Stomach (tissue), 9 donors: ENCODE data around the gene FGF8. TPM values are rescaled to one million over a fixed set of nuclear protein-coding genes. Genes with fewer than 3 reads are reported as not detected.

ENCODE experiments used
- DNase-seq, 2 donors: peaks; one replicate each; pipeline versions ENCODE4 v3.0.0 to v3.0.0-alpha.2; 2013 to 2019
- H3K27ac ChIP-seq, 5 donors: fragments of 200-600 bp in 4 of 5; sonication (generic) in 4 of 5; one replicate each; pipeline ENCODE4 v1.5.1; 2013 to 2019; ENCODE audit warnings: mild to moderate bottlenecking in 1 of 5, moderate library complexity in 1 of 5
- H3K27me3 ChIP-seq, 3 donors: fragments of 200-600 bp; sonication (generic); one replicate each; pipeline ENCODE4 v1.5.1; 2017 to 2019; ENCODE audit warnings: mixed run types in 1 of 3
- H3K36me3 ChIP-seq, 4 donors: fragments of 200-600 bp; sonication (generic); 1 replicate in 3 of 4; 2 replicates in 1 of 4; pipeline ENCODE4 v1.5.1; 2016 to 2019
- H3K4me1 ChIP-seq, 4 donors: fragments of 200-600 bp; sonication (generic); one replicate each; pipeline ENCODE4 v1.5.1; 2016 to 2019
- H3K4me3 ChIP-seq, 4 donors: fragments of 200-600 bp; sonication (generic) in 3 of 4; one replicate each; pipeline ENCODE4 v1.5.1; 2016 to 2019; ENCODE audit warnings: mild to moderate bottlenecking in 1 of 4
- H3K9me3 ChIP-seq, 4 donors: fragments of 200-600 bp; sonication (generic); one replicate each; pipeline ENCODE4 v1.5.1; 2016 to 2019
- EP300 ChIP-seq: sonication (generic); formaldehyde crosslinking; IDR thresholded peaks from one replicate; pipeline ENCODE4 v1.6.1; 2017; ENCODE audit warnings: antibody characterized with exemption
- POLR2A ChIP-seq, 4 donors: fragments of 450-650 bp; IDR thresholded peaks; one replicate each; pipeline ENCODE4 v1.6.1; 2016; ENCODE audit warnings: antibody characterized with exemption in 4 of 4, control low read depth in 2 of 4, mild to moderate bottlenecking in 1 of 4, moderate library complexity in 1 of 4
- POLR2AphosphoS5 ChIP-seq, 3 donors: sonication (generic); formaldehyde crosslinking; IDR thresholded peaks; one replicate each; pipeline ENCODE4 v1.6.1; 2016; ENCODE audit warnings: antibody characterized with exemption in 3 of 3
- WGBS, 5 donors: extraction: QIAGEN DNeasy Blood & Tissue Kit in 3 of 5; methylation state at CpG; one replicate each; pipeline versions ENCODE4 v1.1.5 to v1.1.7; 2013 to 2018; 5-methylcytosine and 5-hydroxymethylcytosine counted together
- intact Hi-C: fragments of 100-400 bp; cut with DNase I; formaldehyde crosslinking; loops from one replicate; pipeline ENCODE4 v1.15.1; 2023; ENCODE audit warnings: low total_unique reads
- polyA plus RNA-seq, 3 donors: library from polyadenylated mRNA; stranded (reverse); fragments of 200-250 nt; gene quantifications; one replicate each; pipeline ENCODE4 v1.2.3, GENCODE V29; 2013
- total RNA-seq, 5 donors: library from RNA; depleted of rRNA; stranded (reverse); fragments of >200 nt; gene quantifications; one replicate each; pipeline versions ENCODE4 v1.1.0 to v1.2.3, GENCODE V29; 2014 to 2016
- TF ChIP-seq, protein P1 (sequence below), 7 experiments: fragments of 450-650 bp in 4 of 7; fragments of 200-600 bp in 3 of 7; sonication (generic) in 3 of 7; IDR thresholded peaks; one replicate each; pipeline ENCODE4 v1.5.1; 2016 to 2019; ENCODE audit warnings: antibody characterized with exemption in 7 of 7, control low read depth in 2 of 7, mild to moderate bottlenecking in 1 of 7
- donor health status: healthy with polysubstance abuse.
- donor health status: Bipolar disorder and iron deficiency.
- donor health status: healthy.

FGF8 gene
- total and polyA plus RNA-seq, 8 donors = not detected

DNA sequence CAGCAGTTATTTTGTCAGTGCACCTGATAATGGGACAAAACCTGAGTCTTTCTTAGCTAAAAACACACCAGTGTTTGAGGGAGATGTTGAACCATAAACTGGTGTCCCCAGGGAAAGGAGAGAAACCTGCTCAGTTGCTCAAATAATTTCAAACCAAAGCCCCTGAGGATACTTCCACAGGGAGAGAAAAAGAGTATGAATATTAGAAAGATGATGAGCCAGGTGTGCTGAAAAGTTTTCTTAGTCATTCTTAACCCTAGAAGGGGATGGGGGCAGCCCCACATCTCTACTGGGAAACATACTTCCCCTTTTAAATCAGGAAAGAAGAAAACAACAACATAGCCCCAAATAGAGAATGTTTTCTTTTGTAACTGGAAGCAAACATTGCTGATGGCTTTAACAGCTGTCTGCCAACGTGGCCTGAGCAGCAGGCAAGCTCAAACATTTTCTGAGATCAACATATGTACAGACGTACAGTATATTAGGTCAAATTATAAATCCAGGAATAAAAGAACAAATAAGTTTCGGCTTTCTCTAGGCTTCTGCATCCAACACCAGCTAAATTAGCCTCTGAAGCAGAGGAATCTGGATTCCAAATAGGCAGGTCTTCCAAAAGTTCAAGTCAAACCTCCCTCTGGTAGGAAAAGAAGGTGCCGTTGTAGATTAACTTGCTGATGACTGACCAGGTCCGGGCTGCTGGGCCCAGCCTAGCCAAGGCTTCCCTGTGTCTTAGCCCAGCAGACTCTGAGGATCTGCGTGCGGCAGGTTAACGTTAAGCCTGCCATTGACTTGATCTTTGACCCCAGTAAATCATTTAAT lies 50.4 kb downstream of the FGF8 start:
- Histone ChIP-seq H3K36me3 (no peaks in the 10 kb centered on the region), H3K4me1 (no peaks in the 10 kb centered on the region), H3K27me3 (peaks cover 0 to 5% (median 0%) of the 10 kb centered on the region in 3 donors), H3K27ac (no peak overlapping the region), H3K9me3 (no peaks in the 10 kb centered on the region), H3K4me3 (no peak overlapping the region)
- WGBS, 5 donors = 46 to 54% (median 50%) methylated on average over 8 of the region's 8 CpGs
- intact Hi-C loops = no loop called here
- peak in 1 of 2 donors; percentile 13 for DNase-seq
- no peak for TF ChIP-seq POLR2A (IDR thresholded peaks at IDR 0.05)
- no peak for TF ChIP-seq EP300
- TF ChIP-seq POLR2AphosphoS5 (IDR thresholded peaks at IDR 0.05) = no peak
- TF ChIP-seq, protein P1, sequence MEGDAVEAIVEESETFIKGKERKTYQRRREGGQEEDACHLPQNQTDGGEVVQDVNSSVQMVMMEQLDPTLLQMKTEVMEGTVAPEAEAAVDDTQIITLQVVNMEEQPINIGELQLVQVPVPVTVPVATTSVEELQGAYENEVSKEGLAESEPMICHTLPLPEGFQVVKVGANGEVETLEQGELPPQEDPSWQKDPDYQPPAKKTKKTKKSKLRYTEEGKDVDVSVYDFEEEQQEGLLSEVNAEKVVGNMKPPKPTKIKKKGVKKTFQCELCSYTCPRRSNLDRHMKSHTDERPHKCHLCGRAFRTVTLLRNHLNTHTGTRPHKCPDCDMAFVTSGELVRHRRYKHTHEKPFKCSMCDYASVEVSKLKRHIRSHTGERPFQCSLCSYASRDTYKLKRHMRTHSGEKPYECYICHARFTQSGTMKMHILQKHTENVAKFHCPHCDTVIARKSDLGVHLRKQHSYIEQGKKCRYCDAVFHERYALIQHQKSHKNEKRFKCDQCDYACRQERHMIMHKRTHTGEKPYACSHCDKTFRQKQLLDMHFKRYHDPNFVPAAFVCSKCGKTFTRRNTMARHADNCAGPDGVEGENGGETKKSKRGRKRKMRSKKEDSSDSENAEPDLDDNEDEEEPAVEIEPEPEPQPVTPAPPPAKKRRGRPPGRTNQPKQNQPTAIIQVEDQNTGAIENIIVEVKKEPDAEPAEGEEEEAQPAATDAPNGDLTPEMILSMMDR (IDR thresholded peaks at IDR 0.05) = no peak

DNA sequence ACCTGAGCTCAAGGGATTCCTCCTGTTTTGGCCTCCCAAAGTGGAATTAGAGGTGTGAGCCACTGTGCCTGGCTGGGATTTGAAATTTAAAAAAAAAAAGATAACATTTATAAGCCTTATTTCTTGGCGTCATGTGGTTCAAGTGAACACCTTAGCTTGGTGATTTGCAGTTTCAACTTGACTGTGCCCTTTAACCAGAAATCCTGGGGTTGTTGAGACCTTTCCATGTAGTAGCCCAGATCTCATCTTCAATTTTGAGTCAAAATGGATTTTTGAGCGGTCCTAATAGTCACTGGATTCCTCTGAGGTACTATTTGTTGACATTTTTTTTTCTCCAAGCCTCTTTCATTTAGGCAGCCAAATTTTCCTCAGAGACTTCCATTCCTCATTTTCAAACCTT lies 51.5 kb downstream of the FGF8 start:
- peaks cover 0 to 5% (median 0%) of the 10 kb centered on the region in 3 donors for H3K27me3 ChIP-seq
- no peak overlapping the region for H3K27ac ChIP-seq
- H3K4me3 ChIP-seq = no peak overlapping the region
- no peaks in the 10 kb centered on the region for H3K9me3 ChIP-seq
- TF ChIP-seq POLR2AphosphoS5 (IDR thresholded peaks at IDR 0.05) (no peak), EP300 (no peak), POLR2A (IDR thresholded peaks at IDR 0.05) (no peak)
- TF ChIP-seq, protein P1 (IDR thresholded peaks at IDR 0.05) = no peak
- no peaks in the 10 kb centered on the region for H3K36me3 ChIP-seq
- DNase-seq = no peak
- WGBS, 5 donors = 71 to 86% (median 78%) methylated on average over 2 of the region's 2 CpGs
- intact Hi-C loops = no loop called here
- H3K4me1 ChIP-seq = no peaks in the 10 kb centered on the region

DNA sequence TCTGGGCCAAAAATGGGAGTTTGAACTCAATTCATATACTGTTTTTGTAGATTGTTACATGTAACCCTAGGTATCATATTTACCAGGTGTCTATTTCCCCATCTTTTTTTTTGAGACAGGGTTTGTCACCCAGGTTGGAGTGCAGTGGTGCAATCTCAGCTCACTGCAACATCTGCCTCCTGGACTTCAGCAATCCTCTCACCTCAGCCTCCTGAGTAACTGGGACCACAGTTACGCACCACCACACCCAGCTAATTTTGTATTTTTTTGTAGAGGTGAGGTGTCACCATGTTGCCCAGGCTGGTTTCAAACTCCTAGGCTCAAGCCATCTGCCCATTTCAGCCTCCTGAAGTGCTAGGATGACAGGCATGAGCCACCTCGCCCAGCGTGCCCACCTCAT lies 52.7 kb downstream of the FGF8 start:
- no peak overlapping the region for H3K4me3 ChIP-seq
- no peak for TF ChIP-seq POLR2A (IDR thresholded peaks at IDR 0.05)
- TF ChIP-seq POLR2AphosphoS5 (IDR thresholded peaks at IDR 0.05) = no peak
- TF ChIP-seq EP300 = no peak
- TF ChIP-seq, protein P1 (IDR thresholded peaks at IDR 0.05) = no peak
- no peaks in the 10 kb centered on the region for H3K9me3 ChIP-seq
- peaks cover 0 to 7% (median 0%) of the 10 kb centered on the region in 3 donors for H3K27me3 ChIP-seq
- H3K36me3 ChIP-seq = no peaks in the 10 kb centered on the region
- no peak overlapping the region for H3K27ac ChIP-seq
- 92 to 100% (median 96%) methylated on average over 3 of the region's 3 CpGs for WGBS, 5 donors
- no peak for DNase-seq
- intact Hi-C loops = no loop called here
- H3K4me1 ChIP-seq = no peaks in the 10 kb centered on the region

DNA sequence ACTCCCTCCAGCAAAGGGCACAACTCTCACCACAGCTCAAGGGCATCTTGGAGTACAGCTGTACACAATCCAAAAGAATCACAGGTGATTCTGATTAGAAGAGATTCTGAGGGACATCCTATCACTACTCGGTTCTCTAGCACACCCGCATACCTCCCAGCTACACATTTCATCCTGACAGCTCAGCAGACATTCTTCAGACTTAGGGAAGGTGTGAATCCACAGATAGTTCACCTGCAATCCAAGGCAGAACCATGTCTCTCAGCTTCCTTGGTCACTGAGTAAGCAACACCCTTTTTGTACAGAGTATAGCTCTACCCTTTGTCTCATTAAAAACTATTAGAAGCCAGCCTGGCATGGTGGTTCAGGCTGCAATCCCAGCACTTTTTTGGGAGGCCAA lies 54.1 kb downstream of the FGF8 start:
- Histone ChIP-seq H3K27me3 (peaks cover 0 to 19% (median 0%) of the 10 kb centered on the region in 3 donors), H3K27ac (no peak overlapping the region), H3K4me3 (no peak overlapping the region), H3K36me3 (no peaks in the 10 kb centered on the region), H3K9me3 (no peaks in the 10 kb centered on the region), H3K4me1 (no peaks in the 10 kb centered on the region)
- 85 to 100% (median 86%) methylated on average over 2 of the region's 2 CpGs for WGBS, 5 donors
- DNase-seq = no peak
- TF ChIP-seq, protein P1 (IDR thresholded peaks at IDR 0.05) = no peak
- TF ChIP-seq POLR2A (IDR thresholded peaks at IDR 0.05) (no peak), POLR2AphosphoS5 (IDR thresholded peaks at IDR 0.05) (no peak), EP300 (no peak)
- intact Hi-C loops = no loop called here
